HG03432 (cell line): ENCODE measurements around the gene WDFY1.

Source experiments
- ATAC-seq: cut with Tn5 transposase; IDR thresholded peaks from one replicate; pipeline ENCODE4 v1.9.1; 2021; ENCODE audit warnings: mild to moderate bottlenecking, moderate library complexity; ENCODE audit not compliant: unreplicated experiment

The WDFY1 gene

DNA sequence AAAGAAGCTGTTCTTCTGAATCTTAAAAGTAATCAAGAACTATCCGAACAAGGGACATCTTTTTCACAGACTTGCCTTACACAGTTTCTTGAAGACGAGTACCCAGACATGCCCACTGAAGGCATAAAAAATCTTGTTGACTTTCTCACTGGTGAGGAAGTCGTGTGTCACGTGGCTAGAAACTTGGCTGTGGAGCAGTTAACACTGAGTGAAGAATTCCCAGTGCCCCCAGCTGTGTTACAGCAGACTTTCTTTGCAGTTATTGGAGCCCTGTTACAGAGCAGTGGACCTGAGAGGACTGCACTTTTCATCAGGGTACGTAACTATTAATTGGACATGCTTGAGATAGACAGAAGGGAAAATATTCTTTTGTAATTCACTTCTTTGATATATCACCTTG is 14.6 kb upstream of the WDFY1 start:
- ATAC-seq: no peak

DNA sequence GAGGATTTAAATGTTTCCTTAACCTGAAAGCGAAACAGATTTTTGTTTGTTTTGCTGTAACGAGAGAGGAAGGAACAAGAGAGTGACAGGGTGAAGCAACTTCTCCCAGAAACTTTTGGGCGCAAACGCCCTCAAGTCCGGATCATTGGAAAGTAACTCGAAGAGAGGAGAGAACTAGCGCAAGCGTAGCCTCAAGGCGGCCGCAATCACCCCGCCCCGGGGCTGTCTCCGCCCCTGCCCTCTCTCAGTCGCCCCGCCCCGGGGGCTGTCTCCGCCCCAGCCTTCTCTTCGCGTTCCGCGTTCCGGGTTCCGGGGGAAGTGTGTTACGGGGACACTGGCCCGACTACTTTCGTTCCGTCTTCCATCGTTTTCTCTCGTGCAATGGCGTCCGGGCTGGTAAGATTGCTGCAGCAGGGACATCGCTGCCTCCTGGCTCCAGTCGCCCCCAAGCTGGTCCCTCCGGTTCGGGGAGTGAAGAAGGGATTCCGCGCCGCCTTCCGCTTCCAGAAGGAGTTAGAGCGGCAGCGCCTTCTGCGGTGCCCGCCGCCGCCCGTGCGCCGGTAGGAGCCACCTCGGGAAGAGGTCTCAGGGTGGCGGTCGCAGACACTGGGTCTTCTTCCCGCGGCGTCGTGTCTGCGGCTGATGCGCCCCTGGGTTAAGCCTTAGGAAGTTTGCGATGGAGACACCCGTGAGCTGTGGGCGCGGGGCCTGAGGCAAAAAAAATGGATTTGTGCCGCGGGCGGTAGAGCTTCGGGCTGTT is 12.1 kb upstream of the WDFY1 start, which contains the start of gene MRPL44:
Gene MRPL44, plus strand, starts transcription at position 372 of the 760 bp plus-strand sequence. Its CDS starts 10 bp downstream, at position 382.
- ATAC-seq: peak; percentile 93

DNA sequence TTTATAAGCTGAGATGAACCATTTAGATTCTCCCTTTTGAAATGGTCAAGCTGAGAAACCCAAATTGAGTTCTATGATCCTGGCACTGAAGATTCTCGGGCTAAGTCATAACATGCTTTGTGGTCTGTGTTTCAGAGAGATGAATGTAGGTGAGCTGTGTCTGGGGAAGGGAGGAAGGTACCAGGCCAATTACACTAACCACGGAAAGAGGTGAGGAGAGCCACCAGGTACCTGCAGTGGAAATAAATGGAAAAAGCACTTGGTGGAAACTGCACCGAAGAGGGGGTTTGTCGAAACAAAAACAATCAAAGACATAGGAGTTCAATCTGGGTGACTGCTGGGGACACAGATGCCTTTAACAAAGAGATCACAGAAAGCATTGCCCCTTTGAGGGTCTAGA is 11.2 kb upstream of the WDFY1 start:
- ATAC-seq: peak; percentile 44

DNA sequence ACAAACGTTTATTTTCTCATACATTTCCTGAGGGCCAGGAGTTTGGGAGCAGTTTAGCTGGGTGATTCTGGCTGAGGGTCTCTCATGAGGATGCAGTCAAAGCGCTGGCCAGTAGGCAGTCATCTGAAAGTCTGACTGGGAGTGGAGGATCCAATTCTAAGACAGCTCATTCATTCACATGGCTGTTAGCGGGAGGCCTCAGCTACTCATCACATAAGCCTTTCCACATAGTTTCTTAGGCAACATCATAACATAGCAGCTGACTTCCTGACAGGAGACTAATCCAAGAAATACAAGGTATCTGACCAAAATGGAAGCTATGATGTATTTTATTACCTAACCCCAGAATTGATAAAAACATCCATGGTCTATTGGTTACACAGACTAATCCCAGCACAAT is 9.3 kb upstream of the WDFY1 start:
- ATAC-seq: no peak

DNA sequence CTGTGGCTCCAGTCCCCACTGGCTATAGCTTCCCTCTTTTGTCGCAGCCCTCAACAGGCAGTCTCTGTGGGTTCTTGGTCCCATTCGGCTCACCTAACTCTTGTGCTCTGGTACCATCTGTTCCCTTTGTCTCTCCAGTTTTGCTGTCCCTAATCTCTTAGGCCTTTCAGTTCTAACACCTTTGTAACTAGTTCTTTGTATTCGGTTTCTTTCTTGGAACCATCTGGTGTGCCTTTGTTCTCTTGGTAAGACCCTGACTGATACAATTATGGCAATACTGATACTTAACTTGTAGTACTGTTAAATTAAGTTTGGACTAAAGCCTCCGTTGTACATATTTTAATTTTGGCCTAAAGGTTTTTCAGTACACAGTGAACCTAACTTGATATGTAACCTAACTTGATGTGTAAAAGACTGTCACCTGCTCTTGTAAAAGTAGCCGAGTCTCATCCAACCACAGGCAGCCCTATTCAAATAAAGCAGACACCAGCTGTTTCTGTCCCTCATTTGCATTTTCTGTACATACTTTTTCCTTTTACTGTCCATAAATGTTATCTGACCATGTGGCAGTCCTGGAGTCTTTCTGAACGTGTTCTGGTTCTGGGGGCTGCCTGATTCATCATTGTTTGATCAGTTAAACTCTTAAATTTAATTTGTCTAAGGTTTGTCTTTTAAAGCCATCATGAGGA is 7.3 kb upstream of the WDFY1 start:
- ATAC-seq: peak; percentile 52

DNA sequence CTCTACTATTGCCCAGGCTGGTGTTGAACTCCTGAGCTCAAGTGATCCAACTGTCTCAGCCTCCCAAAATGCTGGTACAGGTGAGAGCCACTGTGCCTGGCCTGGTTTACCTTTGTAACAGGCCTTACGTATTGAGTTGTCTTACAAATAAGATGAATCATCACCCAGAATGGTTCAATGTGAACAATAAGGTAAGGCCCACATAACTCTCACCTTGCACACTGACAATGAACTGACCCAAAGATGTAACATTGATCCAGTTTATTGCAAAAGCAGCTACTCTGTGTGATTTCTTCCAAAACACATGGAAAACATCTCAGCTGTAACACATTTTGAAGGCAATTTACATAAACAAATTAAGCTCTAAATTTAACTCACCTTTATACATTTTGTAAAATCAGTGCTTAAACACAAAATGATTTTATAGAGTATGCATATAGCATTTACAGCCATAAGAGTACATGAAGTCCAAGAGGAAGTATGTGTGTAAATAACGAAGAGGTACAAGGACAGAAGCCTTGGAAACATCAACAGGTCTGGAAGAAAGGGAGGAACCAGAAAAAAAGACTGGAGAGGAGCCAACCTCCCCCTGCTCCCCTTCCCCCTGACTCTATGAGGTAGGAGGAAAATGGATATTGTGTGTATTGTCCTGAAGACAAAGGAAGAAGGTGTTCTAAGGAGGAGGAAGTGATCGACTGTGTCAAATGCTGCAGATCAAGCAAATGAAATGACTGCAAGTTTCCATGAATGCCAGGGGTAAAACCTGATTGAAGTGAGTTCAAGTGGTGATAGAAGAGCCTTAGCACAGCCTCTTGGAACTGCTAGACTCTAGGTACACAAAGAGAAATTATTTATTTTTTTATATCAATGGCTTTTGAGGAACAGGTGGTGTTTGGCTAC is 5.6 kb upstream of the WDFY1 start:
- no peak for ATAC-seq

DNA sequence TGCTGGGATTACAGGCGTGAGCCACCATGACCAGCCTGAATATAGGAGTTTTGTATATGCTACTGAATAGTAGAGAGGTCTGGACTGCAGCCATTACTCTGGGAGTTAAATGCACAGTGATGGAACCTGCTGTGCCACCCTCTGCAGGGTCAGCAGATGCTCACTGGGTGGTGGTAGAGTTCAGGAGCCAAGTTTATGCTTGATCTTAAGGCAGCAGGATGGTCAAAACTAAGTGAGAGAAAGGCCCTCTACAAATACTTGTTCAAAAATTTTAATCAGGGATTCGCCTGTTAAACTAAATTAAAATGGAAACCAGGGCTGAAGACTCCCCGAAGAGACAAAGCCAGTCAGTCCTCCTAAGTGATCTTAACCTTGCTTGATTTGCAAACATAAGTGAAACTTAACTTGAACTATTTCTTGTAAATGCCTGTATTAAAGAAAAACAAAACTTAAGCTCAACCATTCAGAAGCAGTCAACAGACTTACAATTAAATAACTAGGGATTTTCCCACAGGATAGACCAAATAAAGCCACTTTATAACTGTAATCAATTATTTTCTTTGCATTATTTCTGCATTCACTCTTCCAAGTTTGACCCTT is 4.2 kb upstream of the WDFY1 start:
- ATAC-seq: no peak

DNA sequence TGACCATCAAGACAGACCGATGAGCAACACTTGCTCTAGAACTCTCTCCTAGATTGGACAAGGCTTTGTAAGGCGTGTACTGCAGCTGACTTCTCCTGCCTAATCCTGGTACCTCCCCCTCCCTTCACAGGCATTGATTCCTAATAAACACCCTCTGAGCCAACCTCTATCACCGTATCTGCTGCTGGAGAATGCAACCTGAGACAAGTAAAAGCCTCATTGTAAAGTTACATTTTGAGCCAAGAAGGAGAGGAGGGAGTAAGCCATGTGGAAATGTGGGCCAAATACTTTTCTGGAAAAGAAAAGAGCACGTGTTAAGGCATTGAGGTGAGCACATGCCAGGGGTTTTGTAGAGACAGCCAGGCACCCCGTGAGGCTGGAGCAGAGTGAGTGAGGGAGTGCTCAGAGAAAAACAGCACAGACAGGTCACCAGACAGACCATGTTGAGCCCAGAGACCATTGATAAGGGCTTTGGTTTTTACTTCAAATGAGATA is 2.6 kb upstream of the WDFY1 start:
- ATAC-seq: no peak

DNA sequence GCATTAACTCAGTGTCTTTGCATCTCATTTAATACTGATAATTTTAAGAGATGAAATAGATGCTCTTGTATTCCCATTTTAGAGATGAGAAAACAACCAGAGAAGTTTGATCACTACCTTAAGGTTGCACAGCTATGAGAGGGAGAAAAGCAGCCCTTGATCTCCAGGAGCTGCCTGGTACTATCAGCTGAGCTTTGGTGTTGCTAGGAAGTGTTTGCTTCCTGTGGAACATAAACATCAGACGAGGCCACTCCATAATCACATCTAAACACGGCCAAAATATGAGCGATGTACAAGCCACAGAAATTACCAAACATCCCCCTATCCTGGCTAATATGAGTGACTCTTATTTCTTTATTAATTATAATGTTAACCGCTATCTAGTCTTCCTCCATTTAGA is 620 bp upstream of the WDFY1 start:
- no peak for ATAC-seq

DNA sequence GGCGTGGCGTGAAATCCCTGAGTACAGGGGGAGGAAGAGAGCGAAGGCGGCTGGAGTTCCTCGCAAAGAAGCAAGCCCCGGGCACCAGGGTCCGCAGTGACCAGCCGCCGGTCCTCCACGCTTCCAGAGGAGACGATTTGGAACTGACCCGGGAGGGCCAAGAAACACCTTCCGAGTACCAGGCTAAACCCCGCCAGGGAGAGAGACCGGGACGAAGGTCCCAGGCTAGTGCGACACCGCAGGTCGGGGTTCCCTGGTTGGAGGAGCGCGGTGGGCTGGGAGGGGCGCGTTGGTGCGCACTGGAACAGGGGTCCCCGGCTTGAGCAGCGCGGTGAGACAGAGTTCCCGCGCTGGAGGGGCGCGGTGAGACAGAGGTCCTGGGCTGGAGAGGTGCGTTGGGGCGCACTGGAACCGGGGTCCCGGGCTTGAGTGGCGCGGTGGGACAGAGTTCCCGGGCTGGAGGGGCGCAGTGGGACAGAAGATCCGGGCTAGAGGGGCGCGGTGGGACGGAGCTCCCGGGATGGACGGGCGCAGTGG is 901 bp downstream of the WDFY1 start:
- ATAC-seq: peak; percentile 21

DNA sequence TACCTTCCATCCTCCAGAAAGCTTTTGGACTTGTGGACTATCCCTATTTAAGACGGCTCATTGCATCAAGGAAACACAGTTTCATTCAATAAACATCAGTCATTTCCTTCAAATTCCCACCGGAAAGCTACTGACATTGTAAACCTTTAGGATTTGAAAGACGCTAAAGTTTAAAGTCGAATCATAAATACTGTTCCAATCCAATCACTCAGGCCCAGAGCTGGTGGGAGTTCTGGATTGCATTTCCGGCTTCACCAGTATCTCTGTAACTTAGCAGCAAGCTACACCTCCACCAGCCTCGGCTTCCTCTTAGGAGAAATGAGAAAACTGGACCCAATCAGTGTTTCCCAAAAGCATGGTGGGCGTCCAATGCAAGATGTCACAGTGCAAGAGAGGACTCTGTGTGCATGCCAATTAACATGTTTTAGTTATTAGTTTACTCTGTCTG is 1.6 kb downstream of the WDFY1 start:
- ATAC-seq: no peak

DNA sequence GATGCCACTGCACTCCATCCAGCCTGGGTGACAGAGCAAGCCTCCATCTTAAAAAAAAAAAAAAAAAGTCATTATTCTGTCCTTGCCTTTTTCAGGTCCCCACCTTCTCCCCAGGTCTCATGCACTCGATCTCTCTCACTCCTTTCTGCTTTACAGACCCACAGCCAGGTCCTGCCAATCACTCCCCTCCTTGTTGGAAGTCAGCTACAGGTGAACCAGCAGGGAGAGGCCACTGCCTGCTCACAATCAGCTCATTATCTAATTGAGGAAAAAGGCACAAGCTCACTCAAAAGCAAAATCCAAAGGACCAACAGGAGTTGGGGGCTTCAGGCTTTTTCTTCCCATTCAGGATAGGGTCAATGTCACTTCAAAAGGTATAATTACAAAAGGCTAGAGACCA is 2.0 kb downstream of the WDFY1 start:
- no peak for ATAC-seq

DNA sequence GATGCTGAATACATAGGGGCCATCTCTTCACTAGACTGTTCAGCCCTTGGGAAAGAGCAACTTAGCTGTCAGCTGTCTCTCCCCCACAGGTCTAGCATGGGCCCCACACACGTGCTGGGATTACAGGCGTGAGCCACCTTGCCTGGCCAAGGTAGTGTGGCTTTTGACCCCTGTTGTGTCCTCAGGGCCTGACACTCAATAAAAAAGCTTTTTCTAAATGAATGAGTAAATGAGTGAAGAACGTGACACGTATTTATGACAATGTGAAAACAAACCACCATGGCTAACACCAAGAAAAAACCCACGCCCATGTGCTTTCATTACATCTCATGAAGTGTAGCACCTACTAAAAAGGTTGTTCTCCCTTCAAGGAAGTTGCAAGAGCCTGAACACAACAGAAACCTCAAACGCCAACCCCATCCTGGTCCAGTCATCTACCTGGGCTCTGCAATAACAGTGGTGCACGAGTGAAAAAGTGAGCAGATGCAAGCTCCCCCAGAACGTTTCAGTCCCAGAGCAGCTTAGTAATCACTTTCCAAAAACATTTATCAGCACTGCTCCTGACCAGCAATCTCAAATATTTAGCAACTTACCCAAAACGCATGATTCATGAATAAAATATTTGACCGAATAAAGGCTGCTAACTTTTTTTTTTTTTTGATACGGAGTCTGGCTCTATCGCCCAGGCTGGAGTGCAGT is 3.4 kb downstream of the WDFY1 start:
- ATAC-seq: peak; percentile 47

DNA sequence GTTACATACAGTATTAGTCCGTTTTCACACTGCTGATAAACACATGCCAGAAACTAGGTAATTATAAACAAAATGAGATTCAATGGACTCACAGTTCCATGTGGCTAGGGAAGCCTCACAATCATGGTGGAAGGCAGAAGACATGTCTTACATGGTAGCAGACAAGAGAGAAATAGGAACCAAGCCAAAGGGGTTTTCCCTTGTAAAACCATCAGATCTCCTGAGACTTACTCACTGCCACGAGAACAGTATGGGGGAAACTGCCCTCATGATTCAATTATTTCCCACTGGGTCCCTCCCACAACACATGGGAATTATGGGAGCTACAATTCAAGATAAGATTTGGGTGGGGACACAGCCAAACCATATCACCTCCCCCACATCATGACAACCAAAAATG is 5.7 kb downstream of the WDFY1 start:
- ATAC-seq: peak; percentile 39

DNA sequence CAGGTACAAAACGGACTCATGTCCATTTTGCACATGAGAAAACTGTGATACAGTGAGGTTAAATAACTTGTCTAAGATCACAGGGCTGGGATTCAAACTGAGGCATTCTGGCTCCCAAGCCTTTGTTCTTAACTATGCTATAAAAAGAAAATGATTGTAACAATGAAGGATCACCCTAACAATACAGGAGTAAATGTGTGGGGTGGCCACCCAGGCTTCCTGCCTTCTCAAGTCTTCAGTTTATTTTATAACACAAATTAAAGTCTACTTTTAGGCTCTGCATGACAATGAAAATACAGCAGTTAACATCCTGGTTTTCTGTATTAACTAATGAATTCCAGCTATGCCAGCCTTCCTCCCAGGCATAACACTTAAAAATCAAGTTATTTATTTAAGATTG is 7.6 kb downstream of the WDFY1 start:
- no peak for ATAC-seq

DNA sequence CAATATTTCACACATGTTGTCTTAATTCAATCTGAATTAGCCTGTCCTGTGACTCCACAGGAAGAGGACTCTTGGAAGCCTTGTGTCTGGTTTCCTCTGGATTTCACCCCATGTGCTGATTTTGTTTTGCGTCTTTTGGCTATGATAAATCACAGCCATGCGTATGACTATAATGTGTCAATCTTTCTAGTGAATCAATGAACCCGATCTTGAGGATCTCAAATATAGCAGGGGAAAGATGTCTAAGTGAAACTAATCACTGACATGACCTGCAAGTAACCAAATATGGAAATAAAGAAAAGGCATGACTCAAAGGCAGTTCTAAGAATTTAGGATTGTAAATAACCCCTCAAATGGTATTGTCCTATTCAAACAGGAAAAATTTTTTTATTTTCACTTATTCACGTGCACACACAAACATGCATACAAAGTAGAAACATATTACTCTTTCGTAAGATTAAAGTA is 8.2 kb downstream of the WDFY1 start:
- ATAC-seq: peak; percentile 34

DNA sequence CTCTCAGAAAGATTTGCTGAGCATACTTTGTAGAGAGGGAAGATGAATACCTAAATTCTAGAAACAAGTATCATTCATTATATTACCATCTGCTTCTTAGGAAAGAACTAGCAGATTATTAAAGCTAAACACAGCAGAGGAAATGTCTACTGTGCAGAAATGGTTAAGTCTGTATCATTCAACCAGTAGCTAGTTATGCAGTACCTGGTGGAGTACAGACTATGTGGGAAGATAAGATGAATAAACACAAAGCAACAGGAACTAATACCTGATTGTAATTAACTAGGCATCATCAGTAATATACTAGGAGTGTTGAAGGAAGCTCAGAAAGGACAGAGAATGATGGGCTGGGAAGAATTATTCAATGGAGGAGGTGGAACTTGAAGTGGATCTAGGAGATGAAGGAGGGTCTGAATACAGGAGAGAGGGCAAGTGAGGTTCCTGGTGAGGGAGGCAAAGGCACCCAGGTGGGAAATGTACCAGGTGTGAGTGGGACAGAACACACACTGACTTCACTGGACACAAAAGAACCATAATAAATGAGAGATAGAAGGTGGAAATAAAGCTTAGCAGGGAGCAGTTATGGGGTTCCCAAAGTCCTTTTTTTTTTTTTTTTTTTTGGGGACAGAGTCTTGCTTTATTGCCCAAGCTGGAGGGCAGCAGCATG is 9.5 kb downstream of the WDFY1 start:
- ATAC-seq: no peak

DNA sequence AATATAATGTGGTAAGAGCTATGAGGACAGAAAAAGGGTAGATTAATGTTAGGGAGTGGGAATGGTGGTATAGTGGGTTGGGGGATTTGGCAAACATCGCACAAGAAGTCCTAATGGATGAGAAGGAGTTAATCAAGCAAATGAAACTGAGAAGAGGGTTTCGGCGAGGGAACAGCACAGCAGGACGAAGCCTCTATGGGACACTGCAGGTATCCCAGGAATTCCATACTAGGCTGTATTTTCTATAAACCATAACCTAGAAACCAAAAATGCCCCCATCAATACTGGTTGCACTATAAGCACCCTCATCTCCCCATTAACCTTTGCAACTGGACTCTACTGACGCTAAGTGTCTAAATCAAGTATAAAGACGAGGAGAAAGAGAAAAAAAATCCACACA is 10.3 kb downstream of the WDFY1 start:
- no peak for ATAC-seq
